Glutamatergic neuron (in vitro differentiated cells): ENCODE measurements around the gene PEX3. TPM values are rescaled to one million over a fixed set of nuclear protein-coding genes. Genes with fewer than 3 reads are reported as not detected.

ENCODE experiments used
- DNase-seq: peaks from one replicate; pipeline ENCODE4 v3.0.0; 2022
- H3K27ac Mint-ChIP-seq: one replicate; pipeline ENCODE4 v1.8.0; 2020; ENCODE audit warnings: mild to moderate bottlenecking, mixed read lengths, inconsistent platforms; ENCODE audit not compliant: unreplicated experiment
- H3K27me3 Mint-ChIP-seq: one replicate; pipeline ENCODE4 v1.8.0; 2020; ENCODE audit warnings: mild to moderate bottlenecking, moderate library complexity, mixed read lengths, inconsistent platforms; ENCODE audit not compliant: unreplicated experiment
- H3K36me3 Mint-ChIP-seq: one replicate; pipeline ENCODE4 v1.8.0; 2020; ENCODE audit warnings: mild to moderate bottlenecking, mixed read lengths, inconsistent platforms; ENCODE audit not compliant: unreplicated experiment
- H3K4me1 Mint-ChIP-seq: one replicate; pipeline ENCODE4 v1.8.0; 2020; ENCODE audit warnings: mild to moderate bottlenecking, low read depth, mixed read lengths, inconsistent platforms; ENCODE audit not compliant: unreplicated experiment
- H3K4me3 Mint-ChIP-seq: one replicate; pipeline ENCODE4 v1.8.0; 2020; ENCODE audit warnings: mild to moderate bottlenecking, mixed read lengths, inconsistent platforms; ENCODE audit not compliant: unreplicated experiment
- H3K9me3 Mint-ChIP-seq: one replicate; pipeline ENCODE4 v1.8.0; 2020; ENCODE audit warnings: mild to moderate bottlenecking, moderate library complexity, mixed read lengths, inconsistent platforms; ENCODE audit not compliant: unreplicated experiment
- CTCF ChIP-seq: fragments of 200-600 bp; sonication (generic); IDR thresholded peaks from one replicate; pipeline ENCODE4 v1.5.0; 2021; ENCODE audit not compliant: partially characterized antibody, unreplicated experiment
- total RNA-seq: library from RNA; stranded (reverse); fragmentation: NEBNext Ultra II Directional; extraction: Animal tissue kit (Norgen Biotek cat#: 25700); gene quantifications from one replicate; pipeline ENCODE4 v1.2.1, GENCODE V29; 2021; ENCODE audit not compliant: unreplicated experiment

The PEX3 gene
- total RNA-seq, 1 donor from 2014 or later: 12.0 TPM

GRCh38 chr6:143482593-143482992, 32.0 kb downstream of the PEX3 start:
- H3K4me3 Mint-ChIP-seq: no peak overlapping the region
- H3K27ac Mint-ChIP-seq: no peak overlapping the region
- no peaks in the 10 kb centered on the region for H3K9me3 Mint-ChIP-seq
- H3K4me1 Mint-ChIP-seq: no peaks in the 10 kb centered on the region
- DNase-seq: no peak
- no peak for TF ChIP-seq CTCF
- H3K27me3 Mint-ChIP-seq: no peaks in the 10 kb centered on the region
- H3K36me3 Mint-ChIP-seq: no peaks in the 10 kb centered on the region

DNA sequence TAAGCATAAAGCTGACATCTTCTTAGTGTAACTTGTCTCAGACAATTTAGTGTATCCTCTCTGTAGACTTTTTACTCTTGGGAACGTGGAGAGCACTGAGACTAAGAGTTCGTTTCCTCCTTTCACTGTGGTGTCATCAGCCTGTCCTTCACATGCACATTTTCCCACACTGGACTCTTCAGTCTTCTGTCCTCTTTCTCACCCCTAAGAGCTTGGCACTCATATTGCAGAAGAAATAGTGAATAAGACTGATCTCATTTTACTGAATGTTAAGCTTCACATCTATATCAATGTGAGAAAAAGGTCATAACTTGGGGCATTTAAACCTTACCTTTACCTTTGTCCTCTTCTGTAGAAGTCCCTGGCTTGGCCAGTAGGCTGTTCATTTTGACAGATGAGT, 35.4 kb downstream of the PEX3 start:
- Mint-ChIP-seq H3K9me3 (no peaks in the 10 kb centered on the region), H3K4me1 (no peaks in the 10 kb centered on the region), H3K27ac (no peak overlapping the region), H3K27me3 (no peaks in the 10 kb centered on the region), H3K4me3 (no peak overlapping the region), H3K36me3 (no peaks in the 10 kb centered on the region)
- no peak for DNase-seq
- TF ChIP-seq CTCF: no peak

- no peaks in the 10 kb centered on the region for H3K4me1 Mint-ChIP-seq
- H3K27ac Mint-ChIP-seq: no peak overlapping the region
- no peaks in the 10 kb centered on the region for H3K27me3 Mint-ChIP-seq
- DNase-seq: no peak
- H3K9me3 Mint-ChIP-seq: no peaks in the 10 kb centered on the region
- no peaks in the 10 kb centered on the region for H3K36me3 Mint-ChIP-seq
- TF ChIP-seq CTCF: no peak
- no peak overlapping the region for H3K4me3 Mint-ChIP-seq
Measured at GRCh38 chr6:143486752-143487151, 36.1 kb downstream of the PEX3 start.

DNA sequence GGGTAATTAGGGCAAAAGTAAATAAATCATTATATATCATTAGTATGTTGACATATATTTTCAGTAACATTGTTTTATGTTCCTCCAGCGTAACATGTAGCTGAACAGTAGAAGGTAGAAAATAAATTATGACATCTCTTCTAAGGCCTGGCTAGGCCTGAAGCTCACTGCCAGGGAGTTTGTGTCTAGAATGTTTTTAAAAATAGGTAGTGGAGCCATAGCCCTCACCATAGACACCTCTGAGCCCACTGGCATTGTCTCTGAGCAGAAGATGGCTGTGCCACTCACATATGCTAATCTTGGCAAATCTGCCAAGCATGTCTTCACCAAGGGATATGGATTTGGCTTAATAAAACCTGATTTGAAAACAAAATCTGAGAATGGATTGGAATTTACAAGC, 39.6 kb downstream of the PEX3 start:
- H3K9me3 Mint-ChIP-seq: no peaks in the 10 kb centered on the region
- no peak for TF ChIP-seq CTCF
- no peaks in the 10 kb centered on the region for H3K27me3 Mint-ChIP-seq
- no peaks in the 10 kb centered on the region for H3K36me3 Mint-ChIP-seq
- H3K4me3 Mint-ChIP-seq: no peak overlapping the region
- no peak overlapping the region for H3K27ac Mint-ChIP-seq
- DNase-seq: no peak
- no peaks in the 10 kb centered on the region for H3K4me1 Mint-ChIP-seq

- no peaks in the 10 kb centered on the region for H3K9me3 Mint-ChIP-seq
- no peaks in the 10 kb centered on the region for H3K36me3 Mint-ChIP-seq
- no peak for DNase-seq
- no peak overlapping the region for H3K27ac Mint-ChIP-seq
- H3K4me1 Mint-ChIP-seq: no peaks in the 10 kb centered on the region
- H3K27me3 Mint-ChIP-seq: no peaks in the 10 kb centered on the region
- no peak for TF ChIP-seq CTCF
- no peak overlapping the region for H3K4me3 Mint-ChIP-seq
Measured at GRCh38 chr6:143490775-143491174, 40.2 kb downstream of the PEX3 start.
